HepG2 (cell line): ENCODE data around the gene NUDT7. TPM values are rescaled to one million over a fixed set of nuclear protein-coding genes. Genes with fewer than 3 reads are reported as not detected.

Experiments used
- ATAC-seq: fragments of 200-7000 bp; cut with Tn5 transposase; 3 replicates; pipeline ENCODE4 v1.9.1; 2020; ENCODE audit warnings: mild to moderate bottlenecking, moderate library complexity
- BruUV-seq: library from RNA; stranded (reverse); fragments of 400-500 nt; replicated peaks from 2 replicates; lab custom pipeline; 2021; lab: Mats Ljungman, UMichigan
- CTCF ChIA-PET: fragments of 300-600 bp; formaldehyde crosslinking; extraction: SDS; loops from one replicate; lab custom pipeline; 2021; ENCODE audit warnings: low total read pairs, inconsistent platforms, low intra/inter-chr PET ratio; lab: Yijun Ruan, JAX
- POLR2A ChIA-PET: fragments of 350-600 bp; sonication (Branson Sonifier 250); formaldehyde crosslinking; loops from one replicate; lab custom pipeline; 2020; ENCODE audit warnings: antibody characterized with exemption, inconsistent platforms; lab: Yijun Ruan, JAX
- DNase-seq: peaks from one replicate; pipeline ENCODE4 v3.0.0-alpha.2; 2015; ENCODE audit warnings: low spot score
- FAIRE-seq: peaks from 3 replicates; lab custom pipeline; 2011; peaks lifted over from hg19 to GRCh38; lab: Jason Lieb, UNC
- H2AFZ ChIP-seq: one replicate; pipeline ENCODE4 v1.6.1; 2011; ENCODE audit warnings: low read length, inconsistent platforms
- H3K27ac ChIP-seq: fragments of 300-600 bp; 3 replicates; pipeline ENCODE4 v1.8.0; 2011; ENCODE audit warnings: mixed run types, mild to moderate bottlenecking, mixed read lengths, low read length, inconsistent platforms; ENCODE audit not compliant: insufficient read depth; ENCODE audit errors: extremely low read length
- H3K27me3 ChIP-seq, 2 experiments: fragments of 200-600 bp in 1 of 2; 2 replicates in 1 of 2; 3 replicates in 1 of 2; pipeline versions ENCODE4 v1.6.0 to v1.8.0; 2011; ENCODE audit warnings: low read length in 2 of 2, mild to moderate bottlenecking in 2 of 2, moderate library complexity in 2 of 2, inconsistent platforms in 1 of 2; ENCODE audit not compliant: insufficient read depth in 2 of 2, control insufficient read depth in 1 of 2
- H3K36me3 ChIP-seq, 2 experiments: fragments of 200-600 bp in 1 of 2; replicated peaks in 1 of 2; 2 replicates in 1 of 2; 3 replicates in 1 of 2; pipeline versions ENCODE4 v1.5.1 to v1.8.0; 2011; ENCODE audit warnings: low read length in 2 of 2, inconsistent platforms in 1 of 2; ENCODE audit not compliant: insufficient read depth in 2 of 2, control insufficient read depth in 1 of 2
- H3K4me1 ChIP-seq: 2 replicates; pipeline ENCODE4 v1.5.1; 2012; ENCODE audit warnings: low read length, inconsistent platforms; ENCODE audit not compliant: insufficient read depth
- H3K4me2 ChIP-seq: 2 replicates; pipeline ENCODE4 v1.6.0; 2011; ENCODE audit warnings: low read depth, low read length, inconsistent platforms
- H3K4me3 ChIP-seq, 3 experiments: fragments of 200-600 bp in 1 of 3; sonication (generic), shearing (Covaris generic) in 1 of 3; replicated peaks in 1 of 3; 2 replicates each; pipeline ENCODE4 v1.5.1; 2011 to 2016; ENCODE audit warnings: low read length in 3 of 3, inconsistent platforms in 2 of 3, low read depth in 2 of 3, mild to moderate bottlenecking in 2 of 3, control low read depth in 1 of 3, mixed read lengths in 1 of 3; ENCODE audit not compliant: insufficient read depth in 1 of 3
- H3K79me2 ChIP-seq: one replicate; pipeline ENCODE4 v1.6.1; 2011; ENCODE audit warnings: low read length, inconsistent platforms; ENCODE audit not compliant: insufficient read depth
- H3K9ac ChIP-seq: 2 replicates; pipeline ENCODE4 v1.6.0; 2011; ENCODE audit warnings: mild to moderate bottlenecking, low read depth, low read length, inconsistent platforms; ENCODE audit not compliant: insufficient read depth
- H3K9me3 ChIP-seq: 2 replicates; pipeline ENCODE4 v1.5.1; 2012; ENCODE audit warnings: mild to moderate bottlenecking, low read length
- H4K20me1 ChIP-seq: 2 replicates; pipeline ENCODE4 v1.6.0; 2011; ENCODE audit warnings: inconsistent platforms, mild to moderate bottlenecking, low read length, moderate library complexity; ENCODE audit not compliant: insufficient read depth
- ARHGAP35 ChIP-seq: sonication (generic); formaldehyde crosslinking; IDR thresholded peaks from 2 replicates; pipeline ENCODE4 v1.9.0; 2022; ENCODE audit warnings: mild to moderate bottlenecking, inconsistent platforms, moderate library complexity, missing genetic modification reagents, borderline replicate concordance
- SRY ChIP-seq: sonication (generic); formaldehyde crosslinking; IDR thresholded peaks from 2 replicates; pipeline ENCODE4 v1.8.0; 2022; ENCODE audit warnings: mild to moderate bottlenecking, missing genetic modification reagents
- STAG1 ChIP-seq: sonication (generic); formaldehyde crosslinking; IDR thresholded peaks from 2 replicates; pipeline ENCODE4 v1.4.0; 2020; ENCODE audit warnings: missing genetic modification reagents
- SUZ12 ChIP-seq: fragments of 150-350 bp; IDR thresholded peaks from 2 replicates; pipeline ENCODE4 v1.6.1; 2014; ENCODE audit warnings: low read depth, low read length
- ZFP82 ChIP-seq: sonication (generic); formaldehyde crosslinking; IDR thresholded peaks from 2 replicates; pipeline ENCODE4 v1.5.1; 2020; ENCODE audit warnings: mild to moderate bottlenecking, missing genetic modification reagents, borderline replicate concordance
- ZNF205 ChIP-seq: IDR thresholded peaks from 2 replicates; pipeline ENCODE4 v1.6.1; 2018; ENCODE audit warnings: missing biosample characterization, missing genetic modification reagents
- ZNF331 ChIP-seq: sonication (generic); formaldehyde crosslinking; IDR thresholded peaks from 2 replicates; pipeline ENCODE4 v1.4.0; 2020; ENCODE audit warnings: missing genetic modification reagents
- ZNF468 ChIP-seq: sonication (generic); formaldehyde crosslinking; IDR thresholded peaks from 2 replicates; pipeline ENCODE4 v1.8.0; 2022; ENCODE audit warnings: mild to moderate bottlenecking, moderate library complexity, missing genetic modification reagents
- ZNF564 ChIP-seq: sonication (generic); formaldehyde crosslinking; IDR thresholded peaks from 2 replicates; pipeline ENCODE4 v1.8.1; 2023; ENCODE audit warnings: mild to moderate bottlenecking, missing genetic modification reagents
- ZNF713 ChIP-seq: sonication (generic); formaldehyde crosslinking; IDR thresholded peaks from 2 replicates; pipeline ENCODE4 v1.4.0; 2020; ENCODE audit warnings: mild to moderate bottlenecking, missing genetic modification reagents
- WGBS: methylation state at CpG from one replicate; pipeline ENCODE4 v1.1.6; 2017; ENCODE audit warnings: low lambda C conversion rate; 5-methylcytosine and 5-hydroxymethylcytosine counted together
- in situ Hi-C: cut with HindIII; loops from 2 replicates; pipeline ENCODE4 v1.10.0; 2017; ENCODE audit warnings: low pct_unique_long_range_greater_than_20kb; ENCODE audit not compliant: extremely low pct_ligation_motif_present
- intact Hi-C: fragments of 100-400 bp; cut with micrococcal nuclease; formaldehyde crosslinking; loops from one replicate; pipeline ENCODE4 v1.10.0; 2022; ENCODE audit not compliant: unreplicated experiment
- polyA plus RNA-seq, 8 experiments: library from polyadenylated mRNA; depleted of rRNA in 3 of 8; stranded (reverse) in 7 of 8; unstranded in 1 of 8; fragments of >200 nt; fragmentation: Illumina TruSeq in 4 of 8; extraction: Trizol in 4 of 8; gene quantifications; 2 replicates each; pipeline versions ENCODE4 v1.2.1 to v1.2.3, GENCODE V29; 2011 to 2016; ENCODE audit warnings: low read depth in 4 of 8, missing spikeins in 1 of 8, mixed read lengths in 1 of 8; ENCODE audit not compliant: insufficient read depth in 1 of 8
- total RNA-seq, 5 experiments: library from RNA; depleted of rRNA; stranded (reverse); fragments of >200 nt; fragmentation: Illumina TruSeq; extraction: Trizol; gene quantifications; 2 replicates each; pipeline ENCODE4 v1.2.3, GENCODE V29; 2016; ENCODE audit warnings: low read depth in 1 of 5
- TF ChIP-seq, protein P1 (sequence below): IDR thresholded peaks from 2 replicates; pipeline ENCODE4 v1.6.1; 2016; ENCODE audit warnings: missing compliant biosample characterization, missing genetic modification reagents, borderline replicate concordance

Gene NUDT7
- total and polyA plus RNA-seq, 2 of the 13 experiments (the other 11 are each of a cell fraction or from before 2014, with no cell fraction given): 14.3 to 23.9 TPM

DNA sequence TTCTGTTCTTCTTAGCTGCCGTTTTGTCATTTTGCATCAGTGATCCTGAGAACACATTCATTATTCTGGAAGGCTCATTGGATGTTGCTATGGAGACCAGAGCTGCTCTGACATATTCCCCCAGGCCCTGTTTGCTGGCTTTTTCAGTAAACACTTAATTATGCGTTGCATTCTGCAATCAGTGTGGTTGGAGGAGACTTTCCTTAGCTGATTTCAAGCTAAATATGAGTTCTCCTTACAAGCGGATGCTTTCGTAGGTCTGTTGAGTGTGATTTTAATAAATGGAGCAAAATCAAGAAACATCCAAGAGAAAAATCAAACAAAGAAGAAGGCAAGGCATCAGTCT is 38.2 kb upstream of the NUDT7 start:
- intact Hi-C loops (no loop called here), in situ Hi-C loops (no loop called here)
- FAIRE-seq (no peak), DNase-seq (no peak), ATAC-seq (no peak)
- Histone ChIP-seq H3K4me2 (no peak overlapping the region), H3K79me2 (no peaks in the 10 kb centered on the region), H3K36me3 (no peaks in the 10 kb centered on the region), H3K9me3 (no peaks in the 10 kb centered on the region), H4K20me1 (no peaks in the 10 kb centered on the region), H3K27me3 (peaks cover 0 to 28% of the 10 kb centered on the region in 2 experiments; a peak in 4 of 5 replicates), H3K27ac (no peak overlapping the region), H3K4me3 (no peak overlapping the region), H2AFZ (no peak overlapping the region), H3K4me1 (no peaks in the 10 kb centered on the region), H3K9ac (no peak overlapping the region)
- CTCF ChIA-PET: no interaction called here
- 42% methylated on average over 4 of the region's 4 CpGs for WGBS
- TF ChIP-seq, protein P1, sequence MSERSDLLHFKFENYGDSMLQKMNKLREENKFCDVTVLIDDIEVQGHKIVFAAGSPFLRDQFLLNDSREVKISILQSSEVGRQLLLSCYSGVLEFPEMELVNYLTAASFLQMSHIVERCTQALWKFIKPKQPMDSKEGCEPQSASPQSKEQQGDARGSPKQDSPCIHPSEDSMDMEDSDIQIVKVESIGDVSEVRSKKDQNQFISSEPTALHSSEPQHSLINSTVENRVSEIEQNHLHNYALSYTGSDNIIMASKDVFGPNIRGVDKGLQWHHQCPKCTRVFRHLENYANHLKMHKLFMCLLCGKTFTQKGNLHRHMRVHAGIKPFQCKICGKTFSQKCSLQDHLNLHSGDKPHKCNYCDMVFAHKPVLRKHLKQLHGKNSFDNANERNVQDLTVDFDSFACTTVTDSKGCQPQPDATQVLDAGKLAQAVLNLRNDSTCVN (CRISPR knock-in tag): no peak
- TF ChIP-seq ZFP82 (CRISPR knock-in tag): no peak
- TF ChIP-seq ZNF713 (CRISPR knock-in tag): no peak
- no peak for TF ChIP-seq SRY (CRISPR knock-in tag)
- TF ChIP-seq ZNF205 (CRISPR knock-in tag): no peak
- TF ChIP-seq ZNF331 (CRISPR knock-in tag): no peak
- no peak for TF ChIP-seq SUZ12
- TF ChIP-seq ARHGAP35 (CRISPR knock-in tag): no peak
- TF ChIP-seq ZNF468 (CRISPR knock-in tag): no peak
- POLR2A ChIA-PET: no interaction called here
- no TSS peak for BruUV-seq

DNA sequence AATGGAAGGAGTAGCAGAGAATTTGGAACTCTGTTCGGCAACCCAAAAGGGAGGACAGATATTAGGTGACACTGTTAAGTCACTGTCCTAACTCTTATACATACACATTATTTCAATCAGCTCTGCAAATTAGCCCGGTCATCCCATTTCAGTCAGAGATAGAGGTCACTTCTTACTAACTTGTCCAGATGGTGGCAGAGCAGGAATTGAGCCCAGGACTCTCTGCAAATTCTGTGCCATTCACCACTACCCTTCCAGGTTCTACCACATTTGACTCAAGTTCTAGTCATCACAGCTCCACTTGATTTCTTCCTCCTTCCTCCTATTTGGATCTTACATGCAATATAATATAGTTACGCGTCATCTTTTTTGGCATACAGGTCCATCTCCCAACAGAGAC is 35.9 kb upstream of the NUDT7 start:
- H3K79me2 ChIP-seq: no peaks in the 10 kb centered on the region
- no peak overlapping the region for H3K27ac ChIP-seq
- in situ Hi-C loops (no loop called here), intact Hi-C loops (no loop called here)
- H3K4me1 ChIP-seq: no peaks in the 10 kb centered on the region
- no peak for FAIRE-seq
- no peak for DNase-seq
- H3K9ac ChIP-seq: no peak overlapping the region
- no peak for ATAC-seq
- H3K36me3 ChIP-seq: no peaks in the 10 kb centered on the region
- no peaks in the 10 kb centered on the region for H4K20me1 ChIP-seq
- no TSS peak for BruUV-seq
- CTCF ChIA-PET: no interaction called here
- no peak overlapping the region for H3K4me2 ChIP-seq
- POLR2A ChIA-PET: no interaction called here
- no peaks in the 10 kb centered on the region for H3K9me3 ChIP-seq
- TF ChIP-seq ZNF564 (no peak), STAG1 (CRISPR knock-in tag) (peak; percentile 14; the same call in 1 of the 2 replicates)
- TF ChIP-seq, all 625 proteins: peak for 1
- H2AFZ ChIP-seq: no peak overlapping the region
- 65% methylated on average over 4 of the region's 4 CpGs for WGBS
- no peak overlapping the region for H3K4me3 ChIP-seq
- H3K27me3 ChIP-seq: peaks cover 0 to 44% of the 10 kb centered on the region in 2 experiments; a peak in 3 of 5 replicates
